GOT3 (cell line): ENCODE measurements around the gene AMBP.

Source experiments
- DNase-seq: peaks from one replicate; lab custom pipeline; 2025; ENCODE audit warnings: mixed read lengths; lab: John Stamatoyannopoulos, UW

The AMBP gene

DNA sequence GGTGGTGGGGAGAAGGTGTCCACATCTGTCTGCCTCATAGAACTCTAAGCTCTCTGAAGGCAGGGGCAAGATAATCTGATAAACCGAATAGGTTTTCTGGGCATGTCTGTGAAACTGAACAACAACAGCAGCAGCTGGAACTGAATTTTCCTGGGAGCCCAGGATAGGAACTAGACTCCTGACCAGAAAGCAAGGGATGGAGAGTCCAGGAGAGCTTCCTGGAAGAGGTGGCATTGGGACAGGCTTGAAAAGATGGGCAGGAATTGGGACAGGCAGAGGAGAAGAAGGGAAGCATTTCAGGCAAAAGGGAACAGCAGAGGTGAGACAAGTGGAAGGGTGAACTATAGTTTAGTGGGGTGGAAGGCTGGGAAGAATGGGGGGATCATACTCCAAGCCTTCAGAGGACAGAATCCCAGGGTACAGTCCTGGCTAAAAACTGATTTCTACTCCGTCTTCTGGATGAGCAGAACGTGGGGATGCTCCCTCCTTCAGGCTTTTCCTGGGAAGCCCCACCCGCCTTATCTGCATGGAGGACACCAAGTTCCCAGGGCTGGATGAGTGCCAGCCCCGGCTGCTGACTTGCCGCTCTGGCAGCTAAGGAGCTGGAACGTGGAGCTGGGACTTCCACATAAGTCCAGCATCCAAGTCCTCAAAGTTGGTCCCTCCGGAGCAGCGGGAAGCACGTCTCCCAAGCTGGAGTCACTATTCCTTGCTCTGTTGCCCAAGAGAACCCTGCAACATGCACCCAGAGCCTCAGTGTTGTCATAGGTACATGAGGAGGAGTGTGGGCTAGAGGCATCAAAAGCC, 34.9 kb upstream of the AMBP start:
- DNase-seq: no peak

DNA sequence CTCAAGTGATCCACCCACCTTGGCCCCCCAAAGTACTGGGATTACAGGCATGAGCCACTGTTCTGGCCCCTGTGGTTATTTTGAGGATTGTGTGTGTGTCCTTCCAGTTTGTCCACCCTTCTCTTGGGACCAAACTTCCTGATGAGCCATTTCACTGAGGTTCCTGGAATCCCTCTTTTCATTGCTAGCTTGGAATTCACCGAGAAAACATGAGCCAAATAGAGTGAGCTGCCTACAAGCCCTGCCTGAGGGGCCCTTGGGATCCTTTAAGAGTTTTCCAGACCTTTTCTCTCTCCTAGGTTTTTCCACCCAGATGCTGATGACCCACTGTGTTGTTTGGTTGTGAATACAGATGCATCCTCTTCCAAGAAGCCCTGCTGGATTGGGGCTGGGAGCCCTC, 34.2 kb upstream of the AMBP start:
- DNase-seq: no peak

DNA sequence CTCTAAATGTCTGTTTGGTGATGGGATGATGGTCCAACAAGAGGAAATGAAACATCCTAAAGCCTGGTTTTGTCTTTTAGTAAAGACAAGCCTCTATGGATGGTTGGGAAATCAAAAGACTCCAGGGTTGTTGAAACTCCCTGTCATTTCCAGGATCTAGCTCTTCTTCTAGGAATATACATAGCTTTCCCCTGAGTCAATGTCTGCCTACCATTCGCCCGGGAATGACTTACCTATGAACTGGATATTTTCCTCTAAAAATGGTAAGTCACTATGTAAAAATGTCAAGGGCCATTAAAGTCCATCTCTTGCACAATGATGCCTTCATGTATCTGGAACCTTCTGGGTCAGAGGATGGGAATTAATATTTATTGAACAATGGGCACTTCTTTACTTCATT, 32.1 kb upstream of the AMBP start:
- no peak for DNase-seq

DNA sequence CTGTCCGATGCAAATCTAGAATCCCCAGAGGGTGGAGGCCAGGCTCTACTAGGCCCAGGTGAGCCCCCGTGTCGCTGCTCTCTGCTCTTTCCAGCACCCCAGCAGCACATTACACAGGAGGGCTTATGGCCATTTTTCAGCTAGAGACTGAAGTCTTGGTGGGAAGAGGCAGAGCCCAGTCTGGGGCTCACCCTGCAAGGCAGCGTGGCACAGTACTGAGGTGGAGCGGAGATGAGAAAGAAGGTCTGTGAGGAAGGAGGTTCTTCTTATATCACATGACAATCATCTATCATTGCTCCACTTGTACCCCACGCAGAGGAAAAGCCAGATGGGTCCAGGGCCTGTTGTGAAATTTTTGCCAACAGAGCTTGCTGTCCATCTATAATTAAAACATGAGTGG, 31.0 kb upstream of the AMBP start:
- no peak for DNase-seq

DNA sequence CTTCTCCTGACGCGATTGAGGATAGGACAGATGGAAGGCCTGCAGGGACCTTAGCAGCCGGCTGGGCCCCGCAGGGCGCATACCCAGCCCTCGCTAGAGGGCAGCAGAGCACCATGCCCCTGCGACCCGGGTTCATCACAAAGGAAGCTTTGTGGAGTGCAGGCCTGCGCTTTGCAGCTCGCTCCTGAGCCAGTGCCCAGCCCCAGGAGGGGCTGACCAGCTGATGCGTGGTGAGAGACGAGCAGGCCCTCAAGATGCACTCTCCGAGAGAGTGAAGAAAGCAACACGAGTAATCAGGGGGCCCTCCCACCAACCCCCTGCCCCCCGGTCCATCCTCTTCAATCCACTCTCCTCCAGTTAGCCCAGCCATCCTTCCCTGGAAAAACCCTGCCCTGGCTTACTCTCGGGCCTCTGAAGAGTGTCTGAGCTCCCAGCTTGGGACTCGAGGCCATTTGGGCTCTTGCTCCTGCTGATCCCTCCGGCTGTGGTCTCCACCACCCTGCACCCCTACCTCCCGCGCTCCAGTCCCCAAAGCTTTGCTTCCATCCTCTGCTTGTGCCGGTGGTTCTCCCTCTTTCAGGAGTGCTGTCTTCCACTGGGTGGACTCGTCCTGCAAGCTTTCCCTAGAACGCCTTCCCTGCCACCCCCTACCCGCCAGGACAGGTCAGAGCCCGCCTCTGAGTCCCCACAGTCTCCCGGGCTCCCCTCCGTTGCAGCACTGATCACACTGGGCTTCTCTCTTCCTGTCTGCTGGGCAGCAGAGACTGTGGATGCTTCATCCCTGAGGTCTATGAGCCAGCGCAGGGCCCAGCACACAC, 30.1 kb upstream of the AMBP start:
- no peak for DNase-seq

DNA sequence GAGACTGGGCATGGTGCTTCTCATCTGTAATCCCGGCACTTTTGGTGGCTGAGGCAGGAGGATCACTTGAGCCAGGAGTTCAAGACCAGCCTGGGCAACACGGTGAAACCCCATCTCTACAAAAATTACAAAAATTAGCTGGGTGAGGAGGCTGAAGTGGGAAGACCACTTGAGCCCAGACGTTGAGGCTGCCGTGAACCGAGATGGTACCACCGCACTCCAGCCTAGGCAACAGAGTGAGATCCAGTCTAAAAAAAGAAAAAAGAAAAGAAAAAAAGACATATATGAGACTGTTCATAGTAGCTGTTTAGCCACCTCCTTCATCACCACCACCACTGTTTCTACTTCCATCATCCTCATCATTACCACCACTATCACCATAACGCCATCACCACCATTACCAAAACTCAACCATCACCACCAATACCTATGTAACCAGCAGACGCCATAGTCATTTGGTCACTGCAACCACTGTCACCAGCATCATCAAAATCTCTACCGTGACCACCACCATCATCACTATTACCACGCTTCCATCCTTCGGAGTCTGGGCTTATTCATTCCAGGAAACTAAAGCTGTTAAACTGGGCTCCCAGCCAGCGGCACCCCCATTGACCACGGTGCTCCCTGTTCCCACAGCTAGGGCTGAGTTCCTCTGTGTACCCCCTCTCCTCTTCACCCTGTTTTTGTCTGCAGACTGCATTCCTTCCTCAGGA, 29.3 kb upstream of the AMBP start:
- DNase-seq: no peak

DNA sequence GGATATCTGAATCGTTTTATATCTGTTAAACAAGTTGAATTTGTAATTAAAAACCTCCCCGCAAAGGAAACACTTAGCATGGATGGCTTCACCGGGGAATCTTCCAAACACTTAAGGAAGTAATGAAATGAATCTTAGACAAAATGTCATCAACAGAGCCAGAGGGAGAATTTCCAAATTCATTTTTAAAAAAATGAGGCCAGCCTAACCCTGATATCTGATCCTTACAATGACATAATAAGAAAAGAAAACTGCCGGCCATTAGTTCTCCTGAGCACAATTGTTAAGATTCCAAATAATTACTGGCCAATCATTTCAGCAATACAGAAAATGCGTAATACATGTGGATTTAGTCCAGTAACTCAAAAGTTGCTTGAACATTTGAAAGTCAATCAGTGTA, 27.1 kb upstream of the AMBP start:
- DNase-seq: no peak

DNA sequence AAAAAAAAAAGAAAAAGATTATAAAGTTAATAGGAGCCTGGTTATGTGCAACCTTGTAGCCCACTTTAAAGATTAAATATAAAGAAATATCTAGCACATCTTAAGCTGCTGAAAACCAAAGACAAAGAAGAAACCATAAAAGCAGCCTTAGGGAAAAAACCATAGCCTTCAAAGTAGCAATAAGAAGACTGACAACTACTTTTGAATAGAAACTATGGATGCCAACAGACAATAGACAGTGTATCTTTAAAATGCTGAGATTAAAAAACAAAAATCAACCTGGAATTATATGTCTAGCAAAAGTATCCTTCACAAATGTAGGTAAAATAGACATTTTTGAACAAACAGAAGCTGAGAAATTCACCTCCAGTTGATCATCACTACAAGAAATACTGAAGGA, 24.4 kb upstream of the AMBP start:
- DNase-seq: no peak

DNA sequence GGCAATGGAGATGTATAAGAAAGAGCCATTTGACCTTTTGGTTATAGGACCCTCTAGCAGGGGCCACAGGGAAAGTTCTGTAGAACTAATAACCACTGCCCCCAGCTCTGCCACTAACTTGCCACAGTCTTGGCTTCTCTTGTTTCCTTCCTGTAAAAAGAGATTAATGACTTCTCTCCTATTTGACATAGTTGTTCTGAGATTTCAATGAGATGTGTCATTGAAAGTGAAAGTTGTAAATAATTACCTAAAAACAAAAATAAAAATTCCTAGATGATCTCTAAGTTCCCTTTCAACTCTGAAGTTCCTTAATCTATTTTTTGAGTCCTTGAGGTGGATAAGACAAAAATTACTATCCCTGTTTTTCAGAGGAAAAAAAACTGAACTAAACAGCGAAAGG, 22.4 kb upstream of the AMBP start:
- no peak for DNase-seq

DNA sequence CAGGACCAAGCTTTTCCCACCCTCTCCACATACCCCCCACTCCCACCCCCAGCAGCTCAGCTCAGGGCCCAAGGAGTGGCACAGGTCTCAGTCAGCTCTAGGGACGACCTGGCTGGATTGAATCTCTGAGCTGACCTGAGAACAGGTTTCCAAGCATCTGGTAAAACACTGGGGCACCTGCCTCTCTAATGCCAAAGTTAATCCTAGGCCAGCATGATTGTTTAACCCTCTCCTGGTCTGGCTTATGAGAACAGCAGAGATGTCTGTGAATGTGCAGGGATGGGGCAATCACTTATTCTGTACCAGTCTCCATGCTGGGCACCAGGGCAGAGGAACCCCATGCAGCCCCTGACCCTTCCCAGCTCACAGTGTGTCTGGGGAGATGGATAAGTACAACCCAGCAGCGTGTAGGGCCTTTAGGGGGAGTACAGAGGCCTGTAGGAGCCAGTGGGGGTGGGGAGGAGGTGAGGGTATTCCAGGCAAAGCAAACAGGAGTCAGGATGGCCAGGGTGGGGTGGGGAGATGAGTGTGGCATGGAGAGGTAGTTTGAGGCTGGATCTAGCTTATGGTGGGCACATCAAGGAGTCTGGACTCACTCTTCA, 21.7 kb upstream of the AMBP start:
- no peak for DNase-seq

DNA sequence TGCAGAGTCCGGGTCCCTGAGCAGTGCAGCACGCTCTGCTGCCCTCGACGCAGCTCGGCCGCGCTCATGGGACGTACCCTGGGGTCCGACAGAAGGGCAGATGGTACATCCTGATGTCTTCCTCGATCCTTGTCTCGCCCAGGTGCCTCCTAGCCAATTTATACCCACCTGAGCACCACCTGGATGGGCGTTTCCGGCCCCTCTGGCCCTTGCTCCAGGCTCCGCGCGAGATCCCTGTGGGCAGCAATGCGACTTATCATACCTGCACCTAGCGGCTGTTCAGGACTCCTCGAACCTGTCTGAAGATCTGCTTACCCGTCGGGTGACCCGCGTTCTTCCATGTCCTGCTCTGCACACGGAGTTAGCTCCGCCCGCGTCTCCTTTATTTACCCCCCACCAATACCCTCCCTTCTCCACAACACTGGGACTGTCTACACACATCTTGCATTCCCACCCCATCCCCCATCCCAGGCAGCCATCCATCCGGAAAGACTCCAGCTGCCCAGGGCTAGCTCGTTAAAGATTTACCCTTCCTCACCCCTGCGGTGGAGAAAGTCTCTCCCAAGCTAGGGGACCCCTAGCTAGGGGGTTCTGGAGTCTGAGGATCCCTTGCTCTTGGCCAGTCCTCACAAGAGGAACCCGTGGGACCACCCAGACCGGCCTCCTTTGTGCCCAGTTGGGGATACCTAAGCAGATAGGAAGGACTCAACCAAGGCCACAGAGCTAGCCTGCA, 21.0 kb upstream of the AMBP start, which contains the start of gene KIF12:
Gene KIF12, minus strand, starts transcription at position 357 of the 733 bp plus-strand sequence. Its CDS starts 16 bp downstream, at position 341.
- DNase-seq: no peak

DNA sequence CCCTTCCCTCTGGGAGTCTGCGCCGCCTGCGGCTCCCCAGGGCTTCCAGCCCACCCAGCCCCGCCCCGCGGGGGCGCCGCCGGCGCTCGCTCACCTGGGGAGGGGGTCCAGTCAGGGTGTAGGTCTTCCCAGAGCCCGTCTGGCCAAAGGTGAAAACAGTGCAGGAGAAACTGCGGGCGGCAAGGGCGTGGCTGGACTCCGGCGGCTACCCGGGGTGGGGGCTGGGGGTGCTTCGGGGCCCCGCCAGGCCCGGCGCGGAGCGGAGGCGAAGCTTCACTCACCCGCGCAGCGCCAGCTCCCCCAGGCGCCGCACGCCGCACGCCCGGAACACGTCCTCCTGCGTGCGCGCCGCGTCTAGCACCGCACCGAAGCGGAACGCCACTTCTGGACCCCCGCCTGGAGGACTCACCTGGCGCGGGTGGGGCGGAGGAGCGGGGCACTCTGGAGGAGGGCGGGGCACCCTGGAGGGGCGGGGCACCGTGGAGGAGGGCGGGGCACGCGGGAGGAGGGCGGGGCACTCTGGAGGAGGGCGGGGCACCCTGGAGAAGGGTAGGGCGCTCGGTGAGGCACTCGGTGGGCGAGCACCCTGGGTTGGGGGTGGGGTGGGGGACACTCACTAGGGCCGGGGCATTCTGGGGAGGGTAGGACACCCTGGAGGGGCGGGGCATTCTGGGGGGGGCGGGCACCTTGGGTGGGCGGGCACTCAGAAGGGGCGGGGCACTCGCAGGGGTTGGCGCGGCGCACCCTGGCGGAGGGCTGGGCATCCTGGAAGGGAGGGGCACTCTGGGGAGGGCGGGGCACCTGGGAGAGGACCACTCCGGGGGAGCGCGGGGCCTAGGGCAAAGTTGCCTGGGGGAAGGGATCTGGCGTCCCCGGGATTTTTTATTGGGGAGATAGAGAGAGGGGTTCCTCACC, 20.2 kb upstream of the AMBP start:
- DNase-seq: no peak

DNA sequence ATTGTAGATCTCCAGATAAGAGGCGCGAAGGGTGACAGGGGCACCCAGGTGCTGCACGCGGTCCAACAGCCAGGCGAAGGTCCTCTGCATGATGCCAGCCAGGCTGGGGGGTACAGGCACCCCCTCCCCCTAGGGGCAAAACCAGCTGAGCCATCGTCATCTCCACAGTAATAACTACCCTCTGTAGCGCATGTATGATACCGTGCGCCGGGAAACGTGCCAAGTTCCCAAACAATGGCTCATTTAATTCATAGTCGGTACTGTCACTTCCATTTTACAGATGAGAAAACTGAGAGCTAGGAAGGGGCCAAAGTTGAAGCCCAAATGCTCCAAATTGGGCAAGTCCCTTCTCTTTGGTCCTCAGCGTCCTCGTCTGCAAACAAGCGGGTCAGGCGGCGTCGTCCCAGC, 19.5 kb upstream of the AMBP start:
- no peak for DNase-seq

DNA sequence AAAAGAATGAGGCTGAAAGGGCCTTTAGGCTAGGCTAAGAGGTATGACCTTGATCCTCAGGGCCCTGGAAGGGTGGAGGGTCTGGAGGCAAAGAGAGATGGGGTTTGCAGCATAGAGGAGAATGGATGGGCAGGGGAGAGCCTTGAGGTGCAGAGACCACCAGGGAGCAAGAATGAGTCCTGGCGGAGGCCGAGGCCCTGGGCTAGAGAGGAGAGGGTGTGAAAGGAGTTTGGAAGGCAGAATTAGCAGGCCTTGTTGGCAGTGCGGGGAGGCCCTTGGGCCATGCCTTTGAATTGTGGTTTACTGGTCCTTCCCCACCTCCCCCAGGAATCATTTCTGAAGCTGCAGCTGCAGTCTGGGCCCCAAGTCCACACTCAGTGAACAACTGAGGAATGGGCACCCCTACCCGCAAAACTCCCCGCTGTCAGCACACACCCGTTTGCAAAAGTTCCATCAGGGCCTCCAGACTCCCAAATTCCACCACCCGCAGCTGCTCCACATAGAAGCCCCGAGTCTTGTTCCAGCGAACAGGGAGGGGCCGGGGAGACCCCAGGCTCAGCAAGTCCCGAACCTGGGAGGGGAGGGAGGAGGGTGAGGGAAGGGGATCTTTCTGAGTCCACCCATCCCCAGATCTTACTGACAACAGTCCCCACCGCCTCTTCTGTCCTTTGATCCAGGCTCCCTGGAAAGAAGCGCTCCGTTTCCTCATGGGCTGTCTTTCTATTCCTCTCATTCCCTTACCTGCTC, 18.9 kb upstream of the AMBP start:
- no peak for DNase-seq

DNA sequence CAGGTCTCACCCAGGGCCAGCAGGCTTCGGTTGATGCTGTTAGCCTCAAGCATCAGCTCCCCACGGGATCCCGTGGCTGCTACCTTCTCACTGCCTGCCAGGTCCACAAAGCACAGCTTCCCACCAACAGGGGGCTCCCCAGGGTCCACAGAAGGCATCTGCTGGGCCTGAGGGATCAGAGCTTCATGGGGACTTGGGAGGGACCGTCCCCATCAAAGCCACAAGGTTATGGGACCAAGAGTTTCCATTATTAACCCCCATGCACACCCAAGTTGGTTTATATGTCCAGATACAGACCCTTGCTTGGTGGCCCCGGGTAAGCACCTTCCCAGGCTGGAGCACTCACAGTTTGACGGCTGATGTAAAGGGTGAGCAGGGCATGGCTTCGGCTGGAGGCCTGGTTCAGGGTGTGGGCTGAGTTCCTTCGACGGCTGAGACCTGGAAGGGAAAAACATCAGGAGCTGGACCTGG, 18.0 kb upstream of the AMBP start:
- DNase-seq: no peak

DNA sequence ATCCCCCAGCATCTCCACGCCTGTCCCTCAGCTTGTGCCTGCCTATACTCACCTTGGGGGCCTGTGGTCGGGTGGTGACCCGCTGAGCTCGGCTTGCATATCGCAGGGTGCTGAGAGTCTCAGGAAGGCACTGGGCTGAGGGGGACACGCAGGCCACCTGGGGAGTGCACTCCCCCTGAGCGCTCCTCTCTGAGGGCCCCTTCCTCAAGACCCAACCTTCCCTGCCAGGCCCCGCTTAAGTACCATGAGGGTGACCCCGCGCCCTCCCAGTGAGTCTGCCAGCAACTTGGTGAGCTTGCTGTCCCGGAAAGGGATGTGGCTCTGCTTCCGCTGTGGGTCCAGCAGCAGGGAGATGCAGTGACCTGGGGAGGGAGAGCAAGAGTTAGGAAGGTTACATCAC, 16.9 kb upstream of the AMBP start:
- no peak for DNase-seq

DNA sequence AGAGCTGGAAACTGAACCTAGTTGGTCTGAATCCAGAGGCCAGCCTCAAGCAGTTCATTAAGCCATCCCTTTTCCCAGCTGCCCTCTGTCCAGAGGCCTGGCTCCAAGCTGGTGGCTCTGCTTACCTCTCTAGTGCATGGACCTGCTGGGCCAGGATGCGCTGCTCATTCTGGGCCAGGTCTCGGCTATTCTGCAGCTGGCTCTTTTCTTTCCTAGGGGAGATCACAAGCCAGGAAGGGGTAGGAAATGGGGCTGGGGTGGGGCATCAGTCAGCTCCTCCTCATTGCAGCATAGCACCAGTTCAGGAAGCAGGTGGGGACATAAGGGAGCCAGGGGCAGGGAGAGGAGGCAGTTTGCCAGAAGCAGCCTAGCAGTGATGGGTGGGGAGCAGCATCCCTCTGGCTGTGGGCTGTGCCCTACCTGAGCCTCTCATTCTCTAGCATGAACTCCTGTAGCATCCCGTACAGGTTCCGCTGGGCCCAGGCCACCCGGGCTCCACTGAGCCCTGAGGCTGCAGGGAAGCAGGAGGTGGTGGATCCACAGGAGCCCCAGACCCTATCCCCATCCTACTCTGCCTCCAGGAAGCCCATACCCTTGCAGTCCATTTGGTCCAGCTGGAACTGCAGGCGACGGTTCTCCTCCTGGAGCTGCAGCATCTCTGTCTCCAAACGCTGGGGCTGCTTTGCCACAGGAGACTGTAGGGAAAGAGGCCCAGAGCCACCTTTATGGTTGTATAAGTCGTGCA, 15.8 kb upstream of the AMBP start:
- DNase-seq: no peak

DNA sequence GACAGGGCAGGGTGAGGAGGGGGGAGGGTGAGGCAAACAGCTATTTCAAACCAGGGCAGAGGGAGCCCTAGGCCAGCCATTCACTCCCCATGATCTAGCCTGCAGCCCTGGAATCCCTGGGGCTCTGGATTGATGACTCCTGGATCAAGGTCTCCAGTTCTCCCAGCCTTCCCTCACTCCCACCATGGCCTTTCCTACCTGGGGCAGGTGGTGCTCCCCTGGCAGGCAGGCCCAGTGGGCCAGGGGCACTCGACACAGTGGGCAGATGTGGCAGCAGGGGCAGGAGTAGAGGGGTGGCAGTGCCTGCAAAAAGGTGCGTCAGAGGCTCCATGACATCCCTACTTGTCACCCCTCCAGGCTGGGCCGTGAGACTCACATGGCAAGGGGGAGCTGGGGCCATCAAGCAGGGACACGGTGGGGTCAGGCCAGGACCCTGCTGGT, 15.0 kb upstream of the AMBP start:
- DNase-seq: no peak

DNA sequence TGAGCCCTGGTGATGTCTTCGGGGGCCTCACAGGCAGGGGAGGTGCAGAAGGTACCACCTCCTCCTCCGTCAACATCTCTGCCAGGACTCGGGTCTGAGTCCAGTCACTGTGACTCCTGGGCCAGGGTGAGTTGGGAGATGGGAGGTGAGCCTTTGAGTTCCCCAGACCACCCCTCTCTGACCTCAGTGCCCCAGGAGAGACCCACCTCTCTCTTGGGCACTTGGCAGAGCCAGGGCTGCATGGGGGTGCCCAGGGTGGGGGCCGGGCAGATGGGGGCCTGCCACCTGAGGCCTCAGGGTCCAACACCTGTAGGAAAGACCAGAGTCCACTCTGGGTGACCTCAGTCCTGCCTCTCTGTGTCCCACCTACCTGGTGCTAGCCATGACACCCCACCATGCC, 14.2 kb upstream of the AMBP start:
- no peak for DNase-seq
